ENCODE results near the gene COL15A1. TPM values are rescaled to one million over a fixed set of nuclear protein-coding genes. Genes with fewer than 3 reads are reported as not detected.

COL15A1 gene
- total RNA-seq, 1 experiment from 2014 or later = 0.22 TPM

- TF ChIP-seq PRDM15 (CRISPR knock-in tag; IDR thresholded peaks at IDR 0.05) = no peak
Observed at GRCh38 chr9:98933185-98933584, 10.5 kb upstream of the COL15A1 start (continued).

GRCh38 chr9:98933890-98934289 lies 9.8 kb upstream of the COL15A1 start:
- no peak for ATAC-seq
- H3K4me3 Mint-ChIP-seq = no peak overlapping the region
- CTCF ChIA-PET = no interaction called here
- DNase-seq (ENCODE audit: low spot score) = no peak
- POLR2A ChIA-PET = no interaction called here
- H3K27ac Mint-ChIP-seq = no peak overlapping the region
- H3K36me3 Mint-ChIP-seq = no peaks in the 10 kb centered on the region
- H3K4me1 Mint-ChIP-seq = 0 out of 2 replicates have a peak, but pooled peaks cover 8% of the 10 kb centered on the region
- H3K27me3 Mint-ChIP-seq (ENCODE audit: low read depth) = peaks cover 8% of the 10 kb centered on the region
- H3K9me3 Mint-ChIP-seq = peaks cover 3% of the 10 kb centered on the region
- no peak for TF ChIP-seq CREM (CRISPR knock-in tag; IDR thresholded peaks at IDR 0.05)
- no peak for TF ChIP-seq NR3C1 (CRISPR knock-in tag; conservative IDR thresholded peaks at IDR 0.05; ENCODE audit: low read depth)
- TF ChIP-seq HMGA2 (CRISPR knock-in tag; IDR thresholded peaks at IDR 0.05) = peak; percentile 99

- Mint-ChIP-seq H3K9me3 (peaks cover 3% of the 10 kb centered on the region), H3K36me3 (no peaks in the 10 kb centered on the region), H3K27me3 (ENCODE audit: low read depth) (peaks cover 18% of the 10 kb centered on the region), H3K4me1 (0 out of 2 replicates have a peak, but pooled peaks cover under 1% of the 10 kb centered on the region), H3K4me3 (no peak overlapping the region), H3K27ac (no peak overlapping the region)
- ChIA-PET CTCF (interaction anchor here (1.0 kb wide), 1 partner anchor 125 kb away, joined by 3 read pairs; no protein-coding TSS in a partner anchor), POLR2A (no interaction called here)
- TF ChIP-seq TP53 (CRISPR knock-in tag; IDR thresholded peaks at IDR 0.05) = no peak
- TF ChIP-seq FOXP4 (CRISPR knock-in tag; IDR thresholded peaks at IDR 0.05) = no peak
- TF ChIP-seq ZBTB43 (CRISPR knock-in tag; IDR thresholded peaks at IDR 0.05) = no peak
- TF ChIP-seq GABPB1 (CRISPR knock-in tag; IDR thresholded peaks at IDR 0.05) = no peak
- no peak for TF ChIP-seq GTF2I (CRISPR knock-in tag; conservative IDR thresholded peaks at IDR 0.05)
- no peak for TF ChIP-seq JUN (CRISPR knock-in tag; IDR thresholded peaks at IDR 0.05)
- no peak for TF ChIP-seq ZNF219 (CRISPR knock-in tag; IDR thresholded peaks at IDR 0.05; ENCODE audit: borderline replicate concordance)
- TF ChIP-seq ATF1 (CRISPR knock-in tag; IDR thresholded peaks at IDR 0.05) = no peak
- no peak for TF ChIP-seq HMGA2 (CRISPR knock-in tag; IDR thresholded peaks at IDR 0.05)
- TF ChIP-seq ZSCAN18 (CRISPR knock-in tag; IDR thresholded peaks at IDR 0.05) = no peak
- TF ChIP-seq E2F1 (CRISPR knock-in tag; IDR thresholded peaks at IDR 0.05) = no peak
- DNase-seq (ENCODE audit: low spot score) (no peak), ATAC-seq (no peak)
Observed at GRCh38 chr9:98935071-98935505, 8.6 kb upstream of the COL15A1 start.

All from WTC11 (cell line).